GM12801 (cell line): ENCODE data around the gene IQCH.

ENCODE experiments used
- CTCF ChIP-seq: IDR thresholded peaks from one replicate; pipeline ENCODE4 v1.5.1; 2011; ENCODE audit warnings: control low read depth; ENCODE audit not compliant: insufficient read length; ENCODE audit errors: extremely low read depth

Gene IQCH

GRCh38 chr15:67307156-67307555, 52.6 kb downstream of the IQCH start:
- no peak for TF ChIP-seq CTCF

- no peak for TF ChIP-seq CTCF
Measured at GRCh38 chr15:67307889-67308597, 53.5 kb downstream of the IQCH start.

GRCh38 chr15:67311731-67312130, 57.1 kb downstream of the IQCH start:
- no peak for TF ChIP-seq CTCF

DNA sequence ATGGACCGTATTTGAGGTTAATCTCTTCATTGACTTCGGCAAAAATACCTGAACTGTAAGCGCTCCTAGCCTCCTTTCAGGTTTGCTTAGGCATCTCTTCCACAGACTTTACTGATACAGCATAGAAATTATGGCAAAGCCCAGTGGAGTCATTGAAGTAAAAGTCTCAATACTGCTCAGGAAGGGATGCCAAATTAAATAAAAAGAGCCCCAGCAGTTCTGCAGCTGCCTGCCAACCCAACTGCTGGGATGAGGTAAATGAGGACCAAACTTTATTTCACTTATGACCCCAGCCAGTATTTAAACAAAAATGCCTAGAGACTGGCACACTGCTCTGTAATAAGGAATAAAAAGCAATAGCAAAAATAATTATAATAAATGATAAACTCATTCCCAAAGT, 65.4 kb downstream of the IQCH start:
- TF ChIP-seq CTCF: no peak

- no peak for TF ChIP-seq CTCF
Measured at GRCh38 chr15:67321352-67321751, 66.8 kb downstream of the IQCH start.

DNA sequence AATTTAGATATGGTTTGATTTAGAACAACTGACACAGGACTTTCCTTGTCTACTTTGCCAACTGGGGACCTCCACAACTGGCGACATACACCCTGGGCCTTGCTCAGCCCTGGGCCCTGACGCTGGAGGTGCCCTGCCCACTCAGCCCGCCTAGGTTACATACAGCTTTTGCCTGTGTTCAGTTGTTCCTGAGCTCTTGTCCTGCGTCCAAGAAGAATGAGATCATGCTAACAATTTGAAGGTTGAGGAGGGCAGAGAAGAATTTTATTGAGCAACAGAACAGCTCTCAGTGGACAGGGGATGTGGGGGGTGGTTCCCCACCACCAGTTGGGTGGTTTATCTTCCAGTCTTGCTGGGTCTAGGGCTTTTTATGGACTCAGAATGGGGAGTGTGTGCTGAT, 67.9 kb downstream of the IQCH start:
- TF ChIP-seq CTCF: no peak

- TF ChIP-seq CTCF: no peak
Measured at GRCh38 chr15:67327312-67327711, 72.7 kb downstream of the IQCH start.

DNA sequence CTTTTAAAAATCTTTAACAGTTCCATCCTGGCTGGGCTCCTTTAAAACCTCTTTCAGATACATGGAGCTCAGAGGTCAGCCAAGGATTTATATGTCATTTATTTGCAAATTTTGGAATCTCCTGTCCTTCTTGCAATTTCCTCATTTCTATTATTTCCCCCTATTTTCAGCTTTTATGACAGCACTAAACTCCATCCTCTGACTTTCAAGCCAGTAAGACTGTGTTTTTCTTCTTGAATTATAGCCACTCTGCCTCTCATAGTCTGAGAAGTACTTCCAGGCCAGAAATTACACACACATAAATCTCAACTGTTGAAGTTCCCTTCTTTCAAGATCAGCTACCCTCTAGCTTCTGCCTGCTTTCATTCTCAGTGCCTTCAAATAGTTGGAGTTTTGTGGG, 73.2 kb downstream of the IQCH start:
- no peak for TF ChIP-seq CTCF
